SK-N-SH (cell line): ENCODE results near the gene RALBP1. TPM values are rescaled to one million over a fixed set of nuclear protein-coding genes. Genes with fewer than 3 reads are reported as not detected.

Experiments
- CTCF ChIA-PET: fragments of 300-600, 350-600 bp; formaldehyde crosslinking; extraction: SDS; loops from one replicate; lab custom pipeline; 2021; lab: Yijun Ruan, JAX
- POLR2A ChIA-PET: fragments of 350-600 bp; sonication (Branson Sonifier 250); formaldehyde crosslinking; extraction: SDS; loops from one replicate; lab custom pipeline; 2020; ENCODE audit warnings: antibody characterized with exemption, inconsistent platforms; lab: Yijun Ruan, JAX
- DNase-seq: peaks from one replicate; pipeline ENCODE4 v3.0.0; 2012
- H2AFZ ChIP-seq: fragments of 200-600 bp; sonication (generic); 2 replicates; pipeline ENCODE4 v1.8.1; 2016; ENCODE audit warnings: antibody characterized with exemption, mild to moderate bottlenecking, low read depth
- H3F3A ChIP-seq: fragments of 200-600 bp; sonication (generic); replicated peaks from 2 replicates; pipeline ENCODE3; 2016; ENCODE audit warnings: antibody characterized with exemption, mild to moderate bottlenecking; ENCODE audit not compliant: insufficient read depth
- H3K27ac ChIP-seq, 2 experiments: fragments of 200-500 bp in 1 of 2; fragments of 200-600 bp in 1 of 2; sonication (Bioruptor generic) in 1 of 2; sonication (generic), shearing (Covaris generic) in 1 of 2; 2 replicates each; pipeline versions ENCODE4 v1.5.1 to v1.6.1; 2014 to 2016; ENCODE audit warnings: low read depth in 2 of 2, inconsistent platforms in 1 of 2, low read length in 1 of 2, mild to moderate bottlenecking in 1 of 2, mixed read lengths in 1 of 2
- H3K27me3 ChIP-seq: fragments of 200-600 bp; sonication (generic), shearing (Covaris generic); 2 replicates; pipeline ENCODE4 v1.6.1; 2016; ENCODE audit warnings: mixed run types; ENCODE audit not compliant: insufficient read depth
- H3K36me3 ChIP-seq, 2 experiments: fragments of 200-500 bp in 1 of 2; fragments of 200-600 bp in 1 of 2; sonication (Bioruptor generic) in 1 of 2; sonication (generic) in 1 of 2; replicated peaks in 1 of 2; 2 replicates each; pipeline versions ENCODE3 to v1.5.1; 2014 to 2016; ENCODE audit warnings: low read length in 1 of 2, mild to moderate bottlenecking in 1 of 2; ENCODE audit not compliant: insufficient read depth in 2 of 2, control insufficient read depth in 1 of 2
- H3K4me1 ChIP-seq, 2 experiments: fragments of 200-500 bp in 1 of 2; fragments of 200-600 bp in 1 of 2; sonication (Bioruptor generic) in 1 of 2; sonication (generic), shearing (Covaris generic) in 1 of 2; 2 replicates each; pipeline versions ENCODE4 v1.5.1 to v1.6.1; 2014 to 2016; ENCODE audit warnings: low read depth in 1 of 2, low read length in 1 of 2, mixed run types in 1 of 2; ENCODE audit not compliant: insufficient read depth in 2 of 2, control insufficient read depth in 1 of 2
- H3K4me2 ChIP-seq: fragments of 200-600 bp; sonication (generic), shearing (Covaris generic); 2 replicates; pipeline ENCODE4 v1.6.1; 2017; ENCODE audit warnings: mixed run types
- H3K4me3 ChIP-seq, 2 experiments: fragments of 200-500 bp in 1 of 2; fragments of 200-600 bp in 1 of 2; sonication (Bioruptor generic) in 1 of 2; sonication (generic), shearing (Covaris generic) in 1 of 2; 2 replicates each; pipeline versions ENCODE4 v1.5.1 to v1.8.1; 2014 to 2016; ENCODE audit warnings: low read depth in 2 of 2, inconsistent platforms in 1 of 2, low read length in 1 of 2, mild to moderate bottlenecking in 1 of 2, mixed read lengths in 1 of 2, moderate library complexity in 1 of 2
- H3K79me2 ChIP-seq: fragments of 200-600 bp; sonication (generic); 2 replicates; pipeline ENCODE4 v1.8.1; 2017; ENCODE audit warnings: mild to moderate bottlenecking; ENCODE audit not compliant: insufficient read depth
- H3K9ac ChIP-seq: fragments of 200-600 bp; sonication (generic); 2 replicates; pipeline ENCODE4 v1.6.1; 2017; ENCODE audit warnings: mixed run types
- H3K9me2 ChIP-seq: fragments of 200-600 bp; sonication (generic); 2 replicates; pipeline ENCODE4 v1.6.1; 2017; ENCODE audit warnings: mixed run types
- H3K9me3 ChIP-seq: fragments of 200-600 bp; sonication (generic); 2 replicates; pipeline ENCODE4 v1.6.1; 2017; ENCODE audit warnings: mixed run types, mild to moderate bottlenecking, moderate library complexity
- H4K20me1 ChIP-seq: fragments of 200-600 bp; sonication (generic); 2 replicates; pipeline ENCODE4 v1.6.1; 2017; ENCODE audit warnings: mild to moderate bottlenecking, mixed run types; ENCODE audit not compliant: insufficient read depth
- EZH2phosphoT487 ChIP-seq: fragments of 200-600 bp; sonication (generic); IDR thresholded peaks from 2 replicates; pipeline ENCODE4 v1.6.1; 2017; ENCODE audit warnings: low read depth, mixed run types, mild to moderate bottlenecking, antibody characterized with exemption, moderate library complexity, borderline replicate concordance
- FOSL2 ChIP-seq: IDR thresholded peaks from 2 replicates; pipeline ENCODE4 v1.4.0; 2012; ENCODE audit warnings: low read depth, mild to moderate bottlenecking, moderate library complexity, borderline replicate concordance
- FOXJ3 ChIP-seq: sonication (generic); formaldehyde crosslinking; IDR thresholded peaks from 2 replicates; pipeline ENCODE4 v1.5.1; 2020; ENCODE audit warnings: mild to moderate bottlenecking, missing genetic modification reagents
- FOXM1 ChIP-seq: IDR thresholded peaks from 2 replicates; pipeline ENCODE4 v1.4.0; 2012; ENCODE audit warnings: low read depth, mild to moderate bottlenecking
- GABPA ChIP-seq: IDR thresholded peaks from 2 replicates; pipeline ENCODE4 v1.4.0; 2012; ENCODE audit warnings: low read depth, mild to moderate bottlenecking
- GATA2 ChIP-seq: sonication (generic); formaldehyde crosslinking; IDR thresholded peaks from 2 replicates; pipeline ENCODE4 v1.5.0; 2020; ENCODE audit warnings: mild to moderate bottlenecking, missing genetic modification reagents
- MXI1 ChIP-seq: IDR thresholded peaks from 2 replicates; pipeline ENCODE4 v1.6.1; 2012; ENCODE audit warnings: mild to moderate bottlenecking, low read depth, low read length, improper control_type of control experiment
- NRF1 ChIP-seq: IDR thresholded peaks from 2 replicates; pipeline ENCODE4 v1.6.1; 2012; ENCODE audit warnings: low read depth, mild to moderate bottlenecking, low read length
- POLR2AphosphoS5 ChIP-seq: IDR thresholded peaks from 2 replicates; pipeline ENCODE4 v1.6.1; 2012; ENCODE audit warnings: low read depth, low read length
- SIN3A ChIP-seq: IDR thresholded peaks from 2 replicates; pipeline ENCODE4 v1.6.1; 2012; ENCODE audit warnings: low read depth, mild to moderate bottlenecking, low read length, moderate library complexity, borderline replicate concordance
- TEAD4 ChIP-seq: IDR thresholded peaks from 2 replicates; pipeline ENCODE4 v1.4.0; 2012; ENCODE audit warnings: mild to moderate bottlenecking, borderline replicate concordance; ENCODE audit not compliant: insufficient read depth
- YY1 ChIP-seq: IDR thresholded peaks from 2 replicates; pipeline ENCODE4 v1.4.0; 2012; ENCODE audit warnings: low read depth, mild to moderate bottlenecking
- WGBS: methylation state at CpG from one replicate; pipeline ENCODE4 v1.1.6; 2017; ENCODE audit warnings: low lambda C conversion rate; 5-methylcytosine and 5-hydroxymethylcytosine counted together
- polyA plus RNA-seq, 3 experiments: library from polyadenylated mRNA; depleted of rRNA; stranded (reverse); fragments of >200 nt; gene quantifications; 2 replicates each; pipeline ENCODE4 v1.2.3, GENCODE V29; 2012
- TF ChIP-seq, protein P1 (sequence below): fragments of 150-350 bp; IDR thresholded peaks from 2 replicates; pipeline ENCODE4 v1.6.1; 2016; ENCODE audit warnings: mild to moderate bottlenecking, low read depth, low read length
- TF ChIP-seq, protein P2 (sequence below): IDR thresholded peaks from 2 replicates; pipeline ENCODE4 v1.4.0; 2012; ENCODE audit warnings: low read depth, borderline replicate concordance
- TF ChIP-seq, protein P3 (sequence below): IDR thresholded peaks from 2 replicates; pipeline ENCODE4 v1.6.1; 2012; ENCODE audit warnings: mild to moderate bottlenecking, low read depth, low read length, moderate library complexity
- TF ChIP-seq, protein P4 (sequence below): IDR thresholded peaks from 2 replicates; pipeline ENCODE4 v1.4.0; 2012; ENCODE audit warnings: low read depth, borderline replicate concordance
- TF ChIP-seq, protein P5 (sequence below): fragments of 150-350 bp; IDR thresholded peaks from 2 replicates; pipeline ENCODE4 v1.6.1; 2017; ENCODE audit warnings: antibody characterized with exemption, low read length, low read depth, borderline replicate concordance
- TF ChIP-seq, protein P6 (sequence below): fragments of 200-600 bp; sonication (generic); IDR thresholded peaks from 2 replicates; pipeline ENCODE4 v1.6.1; 2017; ENCODE audit warnings: antibody characterized with exemption, mild to moderate bottlenecking, moderate library complexity

RALBP1 gene
- polyA plus RNA-seq, 1 of the 3 experiments (the other 2 are of a cell fraction): 43.8 TPM

DNA sequence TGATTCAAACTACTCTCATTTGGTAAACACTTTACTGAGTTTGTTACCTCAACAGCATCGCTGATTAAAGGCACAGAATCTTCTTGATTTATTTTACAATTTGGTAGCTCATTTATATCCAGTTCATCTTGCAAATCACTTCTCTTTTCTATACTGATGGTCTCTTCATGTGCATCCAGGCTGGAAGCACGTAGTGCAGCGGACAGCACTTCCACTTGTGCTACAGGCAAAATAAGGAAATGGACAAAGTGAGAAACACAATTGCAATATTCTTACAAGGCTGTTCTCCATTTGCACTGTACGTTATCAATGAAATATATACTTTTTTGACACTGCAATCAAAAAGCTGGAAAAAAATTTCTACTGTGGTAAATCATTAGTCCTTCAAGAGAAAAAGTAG, 88.0 kb downstream of the RALBP1 start:
- Histone ChIP-seq H3K9me2 (no peaks in the 10 kb centered on the region), H3K27me3 (no peaks in the 10 kb centered on the region), H3K4me3 (no peak overlapping the region), H3K9me3 (no peaks in the 10 kb centered on the region), H3K79me2 (peaks cover 14% of the 10 kb centered on the region; the same call in 1 of the 2 replicates), H3K9ac (no peak overlapping the region), H2AFZ (no peak overlapping the region), H4K20me1 (no peaks in the 10 kb centered on the region), H3F3A (peaks cover 3% of the 10 kb centered on the region), H3K4me2 (no peak overlapping the region), H3K36me3 (peaks cover 49 to 86% of the 10 kb centered on the region in 2 experiments), H3K27ac (no peak overlapping the region), H3K4me1 (no peaks in the 10 kb centered on the region)
- TF ChIP-seq, protein P1, sequence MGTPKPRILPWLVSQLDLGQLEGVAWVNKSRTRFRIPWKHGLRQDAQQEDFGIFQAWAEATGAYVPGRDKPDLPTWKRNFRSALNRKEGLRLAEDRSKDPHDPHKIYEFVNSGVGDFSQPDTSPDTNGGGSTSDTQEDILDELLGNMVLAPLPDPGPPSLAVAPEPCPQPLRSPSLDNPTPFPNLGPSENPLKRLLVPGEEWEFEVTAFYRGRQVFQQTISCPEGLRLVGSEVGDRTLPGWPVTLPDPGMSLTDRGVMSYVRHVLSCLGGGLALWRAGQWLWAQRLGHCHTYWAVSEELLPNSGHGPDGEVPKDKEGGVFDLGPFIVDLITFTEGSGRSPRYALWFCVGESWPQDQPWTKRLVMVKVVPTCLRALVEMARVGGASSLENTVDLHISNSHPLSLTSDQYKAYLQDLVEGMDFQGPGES: no peak
- TF ChIP-seq FOXJ3 (CRISPR knock-in tag) (no peak), POLR2AphosphoS5 (no peak), GATA2 (CRISPR knock-in tag) (no peak), FOXM1 (no peak), SIN3A (no peak), FOSL2 (no peak), YY1 (no peak), MXI1 (no peak), NRF1 (no peak), GABPA (no peak), TEAD4 (no peak), EZH2phosphoT487 (no peak)
- TF ChIP-seq, protein P2, sequence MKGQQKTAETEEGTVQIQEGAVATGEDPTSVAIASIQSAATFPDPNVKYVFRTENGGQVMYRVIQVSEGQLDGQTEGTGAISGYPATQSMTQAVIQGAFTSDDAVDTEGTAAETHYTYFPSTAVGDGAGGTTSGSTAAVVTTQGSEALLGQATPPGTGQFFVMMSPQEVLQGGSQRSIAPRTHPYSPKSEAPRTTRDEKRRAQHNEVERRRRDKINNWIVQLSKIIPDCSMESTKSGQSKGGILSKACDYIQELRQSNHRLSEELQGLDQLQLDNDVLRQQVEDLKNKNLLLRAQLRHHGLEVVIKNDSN: no peak
- TF ChIP-seq, protein P3, sequence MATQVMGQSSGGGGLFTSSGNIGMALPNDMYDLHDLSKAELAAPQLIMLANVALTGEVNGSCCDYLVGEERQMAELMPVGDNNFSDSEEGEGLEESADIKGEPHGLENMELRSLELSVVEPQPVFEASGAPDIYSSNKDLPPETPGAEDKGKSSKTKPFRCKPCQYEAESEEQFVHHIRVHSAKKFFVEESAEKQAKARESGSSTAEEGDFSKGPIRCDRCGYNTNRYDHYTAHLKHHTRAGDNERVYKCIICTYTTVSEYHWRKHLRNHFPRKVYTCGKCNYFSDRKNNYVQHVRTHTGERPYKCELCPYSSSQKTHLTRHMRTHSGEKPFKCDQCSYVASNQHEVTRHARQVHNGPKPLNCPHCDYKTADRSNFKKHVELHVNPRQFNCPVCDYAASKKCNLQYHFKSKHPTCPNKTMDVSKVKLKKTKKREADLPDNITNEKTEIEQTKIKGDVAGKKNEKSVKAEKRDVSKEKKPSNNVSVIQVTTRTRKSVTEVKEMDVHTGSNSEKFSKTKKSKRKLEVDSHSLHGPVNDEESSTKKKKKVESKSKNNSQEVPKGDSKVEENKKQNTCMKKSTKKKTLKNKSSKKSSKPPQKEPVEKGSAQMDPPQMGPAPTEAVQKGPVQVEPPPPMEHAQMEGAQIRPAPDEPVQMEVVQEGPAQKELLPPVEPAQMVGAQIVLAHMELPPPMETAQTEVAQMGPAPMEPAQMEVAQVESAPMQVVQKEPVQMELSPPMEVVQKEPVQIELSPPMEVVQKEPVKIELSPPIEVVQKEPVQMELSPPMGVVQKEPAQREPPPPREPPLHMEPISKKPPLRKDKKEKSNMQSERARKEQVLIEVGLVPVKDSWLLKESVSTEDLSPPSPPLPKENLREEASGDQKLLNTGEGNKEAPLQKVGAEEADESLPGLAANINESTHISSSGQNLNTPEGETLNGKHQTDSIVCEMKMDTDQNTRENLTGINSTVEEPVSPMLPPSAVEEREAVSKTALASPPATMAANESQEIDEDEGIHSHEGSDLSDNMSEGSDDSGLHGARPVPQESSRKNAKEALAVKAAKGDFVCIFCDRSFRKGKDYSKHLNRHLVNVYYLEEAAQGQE: no peak
- TF ChIP-seq, protein P4, sequence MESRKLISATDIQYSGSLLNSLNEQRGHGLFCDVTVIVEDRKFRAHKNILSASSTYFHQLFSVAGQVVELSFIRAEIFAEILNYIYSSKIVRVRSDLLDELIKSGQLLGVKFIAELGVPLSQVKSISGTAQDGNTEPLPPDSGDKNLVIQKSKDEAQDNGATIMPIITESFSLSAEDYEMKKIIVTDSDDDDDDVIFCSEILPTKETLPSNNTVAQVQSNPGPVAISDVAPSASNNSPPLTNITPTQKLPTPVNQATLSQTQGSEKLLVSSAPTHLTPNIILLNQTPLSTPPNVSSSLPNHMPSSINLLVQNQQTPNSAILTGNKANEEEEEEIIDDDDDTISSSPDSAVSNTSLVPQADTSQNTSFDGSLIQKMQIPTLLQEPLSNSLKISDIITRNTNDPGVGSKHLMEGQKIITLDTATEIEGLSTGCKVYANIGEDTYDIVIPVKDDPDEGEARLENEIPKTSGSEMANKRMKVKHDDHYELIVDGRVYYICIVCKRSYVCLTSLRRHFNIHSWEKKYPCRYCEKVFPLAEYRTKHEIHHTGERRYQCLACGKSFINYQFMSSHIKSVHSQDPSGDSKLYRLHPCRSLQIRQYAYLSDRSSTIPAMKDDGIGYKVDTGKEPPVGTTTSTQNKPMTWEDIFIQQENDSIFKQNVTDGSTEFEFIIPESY: no peak
- TF ChIP-seq, protein P5, sequence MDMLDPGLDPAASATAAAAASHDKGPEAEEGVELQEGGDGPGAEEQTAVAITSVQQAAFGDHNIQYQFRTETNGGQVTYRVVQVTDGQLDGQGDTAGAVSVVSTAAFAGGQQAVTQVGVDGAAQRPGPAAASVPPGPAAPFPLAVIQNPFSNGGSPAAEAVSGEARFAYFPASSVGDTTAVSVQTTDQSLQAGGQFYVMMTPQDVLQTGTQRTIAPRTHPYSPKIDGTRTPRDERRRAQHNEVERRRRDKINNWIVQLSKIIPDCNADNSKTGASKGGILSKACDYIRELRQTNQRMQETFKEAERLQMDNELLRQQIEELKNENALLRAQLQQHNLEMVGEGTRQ: no peak
- TF ChIP-seq, protein P6, sequence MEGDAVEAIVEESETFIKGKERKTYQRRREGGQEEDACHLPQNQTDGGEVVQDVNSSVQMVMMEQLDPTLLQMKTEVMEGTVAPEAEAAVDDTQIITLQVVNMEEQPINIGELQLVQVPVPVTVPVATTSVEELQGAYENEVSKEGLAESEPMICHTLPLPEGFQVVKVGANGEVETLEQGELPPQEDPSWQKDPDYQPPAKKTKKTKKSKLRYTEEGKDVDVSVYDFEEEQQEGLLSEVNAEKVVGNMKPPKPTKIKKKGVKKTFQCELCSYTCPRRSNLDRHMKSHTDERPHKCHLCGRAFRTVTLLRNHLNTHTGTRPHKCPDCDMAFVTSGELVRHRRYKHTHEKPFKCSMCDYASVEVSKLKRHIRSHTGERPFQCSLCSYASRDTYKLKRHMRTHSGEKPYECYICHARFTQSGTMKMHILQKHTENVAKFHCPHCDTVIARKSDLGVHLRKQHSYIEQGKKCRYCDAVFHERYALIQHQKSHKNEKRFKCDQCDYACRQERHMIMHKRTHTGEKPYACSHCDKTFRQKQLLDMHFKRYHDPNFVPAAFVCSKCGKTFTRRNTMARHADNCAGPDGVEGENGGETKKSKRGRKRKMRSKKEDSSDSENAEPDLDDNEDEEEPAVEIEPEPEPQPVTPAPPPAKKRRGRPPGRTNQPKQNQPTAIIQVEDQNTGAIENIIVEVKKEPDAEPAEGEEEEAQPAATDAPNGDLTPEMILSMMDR: no peak
- ChIA-PET CTCF (interaction anchor here (1.0 to 2.7 kb wide), 3 partner anchors 11 to 207 kb away, joined by 3 to 10 read pairs (median 5); no protein-coding TSS in a partner anchor), POLR2A (no interaction called here)
- WGBS: 95% methylated on average over 4 of the region's 4 CpGs
- DNase-seq: no peak
